Fibroblast of mammary gland (primary cell): Measurements from ENCODE around the gene CHRNA3.

ENCODE experiments used
- DNase-seq: peaks from one replicate; pipeline ENCODE4 v3.0.0-alpha.2; 2010; ENCODE audit warnings: low read depth
- H3K4me3 ChIP-seq: 2 replicates; pipeline ENCODE4 v1.5.1; 2011; ENCODE audit warnings: low read depth, mild to moderate bottlenecking, low read length, moderate library complexity; ENCODE audit not compliant: control insufficient read depth
- TF ChIP-seq, protein P1 (sequence below): conservative IDR thresholded peaks from 2 replicates; pipeline ENCODE4 v1.5.1; 2011; ENCODE audit warnings: low read depth, low read length, inconsistent platforms; ENCODE audit not compliant: control insufficient read depth, insufficient read depth

CHRNA3 gene

DNA sequence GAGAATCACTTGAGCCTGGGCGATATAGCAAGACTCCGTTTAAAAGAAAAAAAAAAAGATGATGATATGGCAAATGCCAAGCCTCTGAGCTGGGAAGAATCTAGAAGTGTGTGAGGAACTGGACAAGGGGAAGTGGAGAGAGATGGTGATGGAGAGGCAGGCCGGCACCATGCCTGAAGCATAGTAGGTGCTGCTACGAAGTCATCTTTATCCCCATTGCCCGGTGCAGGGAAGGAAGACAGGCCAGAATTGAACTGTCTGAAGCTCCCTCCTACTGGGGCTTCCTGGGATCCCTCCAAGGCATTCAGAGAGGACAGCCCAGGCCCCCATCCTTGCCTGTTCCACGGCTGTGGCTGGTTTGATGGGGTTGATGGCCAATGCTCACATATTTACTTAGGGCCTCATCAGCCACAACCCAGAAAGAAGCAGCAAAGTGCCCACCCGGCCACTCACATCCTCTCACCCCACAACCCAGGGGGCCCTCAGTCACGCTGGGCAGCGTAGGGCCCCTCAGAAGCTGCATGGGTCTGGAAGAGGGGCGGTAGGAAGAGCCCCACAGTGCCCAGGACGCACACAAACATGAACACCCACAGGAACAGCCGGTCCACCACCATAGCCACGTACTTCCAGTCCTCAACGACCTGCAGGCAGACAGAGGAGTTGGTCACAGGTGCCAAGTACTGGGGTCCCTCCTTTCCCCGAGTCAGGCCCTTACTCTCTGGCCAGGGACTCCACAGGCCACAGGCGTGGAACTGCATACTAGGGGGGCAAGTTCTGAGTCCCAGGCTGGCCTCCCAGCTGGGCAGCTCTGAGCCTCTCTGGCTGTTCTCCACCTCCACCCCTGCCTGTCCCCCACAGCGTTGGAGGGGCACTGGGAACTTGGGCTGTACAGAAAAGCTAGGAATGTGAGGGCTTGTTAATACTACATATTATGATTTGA is 4.1 kb upstream of the CHRNA3 start:
- no peak for DNase-seq

DNA sequence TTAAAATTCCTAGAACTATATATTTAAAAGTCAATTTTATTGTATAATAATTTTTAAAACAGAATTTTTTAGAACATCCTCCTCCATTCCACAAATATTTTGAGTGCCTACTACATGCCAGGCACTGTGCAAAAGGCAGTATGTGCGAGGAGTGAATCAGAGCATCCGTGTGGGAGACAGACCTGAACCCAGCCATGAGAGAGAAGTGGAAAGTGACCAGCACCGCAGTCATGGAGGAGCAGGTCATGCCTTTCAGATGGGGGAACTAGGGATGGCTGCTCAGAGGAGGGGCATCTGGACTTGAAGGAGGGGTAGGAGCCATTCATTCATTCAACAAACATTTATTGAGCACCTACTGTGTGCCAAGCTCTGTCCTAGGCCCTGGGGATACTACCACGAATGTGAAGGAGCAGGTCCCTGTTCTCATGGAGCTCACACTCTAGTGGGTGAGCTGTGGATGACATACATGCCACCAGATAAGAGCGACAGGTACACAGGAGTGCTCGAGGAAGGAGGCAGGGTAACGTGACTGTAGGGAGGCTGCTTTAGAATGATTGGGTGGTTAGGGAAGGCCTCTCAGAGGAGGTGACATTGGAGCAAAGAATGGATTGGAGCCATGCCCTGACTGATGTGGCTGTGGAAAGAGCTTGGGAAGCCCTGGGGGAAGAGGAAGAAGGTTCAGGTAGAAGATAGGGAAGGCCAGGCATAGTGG is 3.1 kb upstream of the CHRNA3 start:
- TF ChIP-seq, protein P1, sequence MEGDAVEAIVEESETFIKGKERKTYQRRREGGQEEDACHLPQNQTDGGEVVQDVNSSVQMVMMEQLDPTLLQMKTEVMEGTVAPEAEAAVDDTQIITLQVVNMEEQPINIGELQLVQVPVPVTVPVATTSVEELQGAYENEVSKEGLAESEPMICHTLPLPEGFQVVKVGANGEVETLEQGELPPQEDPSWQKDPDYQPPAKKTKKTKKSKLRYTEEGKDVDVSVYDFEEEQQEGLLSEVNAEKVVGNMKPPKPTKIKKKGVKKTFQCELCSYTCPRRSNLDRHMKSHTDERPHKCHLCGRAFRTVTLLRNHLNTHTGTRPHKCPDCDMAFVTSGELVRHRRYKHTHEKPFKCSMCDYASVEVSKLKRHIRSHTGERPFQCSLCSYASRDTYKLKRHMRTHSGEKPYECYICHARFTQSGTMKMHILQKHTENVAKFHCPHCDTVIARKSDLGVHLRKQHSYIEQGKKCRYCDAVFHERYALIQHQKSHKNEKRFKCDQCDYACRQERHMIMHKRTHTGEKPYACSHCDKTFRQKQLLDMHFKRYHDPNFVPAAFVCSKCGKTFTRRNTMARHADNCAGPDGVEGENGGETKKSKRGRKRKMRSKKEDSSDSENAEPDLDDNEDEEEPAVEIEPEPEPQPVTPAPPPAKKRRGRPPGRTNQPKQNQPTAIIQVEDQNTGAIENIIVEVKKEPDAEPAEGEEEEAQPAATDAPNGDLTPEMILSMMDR: no peak
- no peak overlapping the region for H3K4me3 ChIP-seq
- DNase-seq: no peak

More for the DNA sequence above, 4.1 kb upstream of the CHRNA3 start:
- H3K4me3 ChIP-seq: no peak overlapping the region
- TF ChIP-seq, protein P1: no peak

DNA sequence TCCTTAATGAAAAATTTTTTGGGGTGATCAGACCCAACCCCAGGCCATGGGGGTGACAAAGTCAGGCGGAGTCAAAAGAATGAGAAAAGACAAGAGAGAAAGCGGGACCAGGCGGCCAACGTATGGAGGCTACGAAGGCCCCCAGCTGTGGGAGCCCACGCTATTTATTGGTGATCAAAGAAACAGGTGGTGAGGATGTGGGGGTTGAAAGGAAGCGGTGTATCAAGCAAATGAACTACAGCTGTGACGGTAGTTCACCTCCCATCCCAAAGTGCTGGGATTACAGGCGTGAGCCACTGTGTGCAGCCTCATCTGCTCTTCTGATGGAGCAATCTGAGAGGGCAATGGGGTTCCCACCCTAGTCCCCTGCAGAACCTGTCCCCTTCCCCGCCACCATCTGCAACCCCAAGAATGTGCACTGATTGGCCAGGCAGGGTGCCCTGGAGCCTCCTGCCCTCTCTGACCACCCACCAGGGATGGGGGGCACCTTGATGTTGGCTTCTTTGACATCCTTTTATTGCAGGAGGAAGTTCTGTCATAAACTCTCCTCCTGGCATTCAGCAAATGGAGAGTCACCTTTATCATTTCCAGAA is 1.1 kb upstream of the CHRNA3 start:
- DNase-seq: no peak
- no peak overlapping the region for H3K4me3 ChIP-seq
- TF ChIP-seq, protein P1: no peak

DNA sequence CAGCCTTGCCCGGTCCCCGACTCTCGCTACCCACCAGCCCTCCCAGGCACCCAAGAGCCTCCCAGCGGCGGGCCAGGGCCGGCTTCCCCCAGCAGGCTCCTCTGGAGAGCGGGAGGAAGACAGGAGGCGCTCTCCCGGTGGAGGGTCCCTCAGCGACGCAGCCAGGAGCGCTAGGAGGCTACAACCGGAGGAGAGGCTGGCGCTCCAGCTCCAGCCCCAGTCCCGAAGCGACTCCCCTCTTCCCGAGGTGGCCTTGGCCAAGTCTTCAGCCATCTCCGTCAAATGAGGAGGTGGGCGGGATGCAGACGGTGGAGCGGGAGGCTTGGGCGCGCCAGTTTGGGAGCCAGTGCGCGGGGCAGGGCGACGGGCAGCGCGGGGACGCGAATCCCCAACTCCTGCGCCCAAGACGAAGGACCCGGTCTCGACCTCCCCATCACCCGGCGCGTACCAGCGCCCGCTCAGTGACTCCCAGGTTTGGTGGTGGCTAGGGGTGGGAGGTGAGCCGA is 722 bp downstream of the CHRNA3 start:
- H3K4me3 ChIP-seq: no peak overlapping the region
- no peak for DNase-seq
- TF ChIP-seq, protein P1: peak; percentile 1

DNA sequence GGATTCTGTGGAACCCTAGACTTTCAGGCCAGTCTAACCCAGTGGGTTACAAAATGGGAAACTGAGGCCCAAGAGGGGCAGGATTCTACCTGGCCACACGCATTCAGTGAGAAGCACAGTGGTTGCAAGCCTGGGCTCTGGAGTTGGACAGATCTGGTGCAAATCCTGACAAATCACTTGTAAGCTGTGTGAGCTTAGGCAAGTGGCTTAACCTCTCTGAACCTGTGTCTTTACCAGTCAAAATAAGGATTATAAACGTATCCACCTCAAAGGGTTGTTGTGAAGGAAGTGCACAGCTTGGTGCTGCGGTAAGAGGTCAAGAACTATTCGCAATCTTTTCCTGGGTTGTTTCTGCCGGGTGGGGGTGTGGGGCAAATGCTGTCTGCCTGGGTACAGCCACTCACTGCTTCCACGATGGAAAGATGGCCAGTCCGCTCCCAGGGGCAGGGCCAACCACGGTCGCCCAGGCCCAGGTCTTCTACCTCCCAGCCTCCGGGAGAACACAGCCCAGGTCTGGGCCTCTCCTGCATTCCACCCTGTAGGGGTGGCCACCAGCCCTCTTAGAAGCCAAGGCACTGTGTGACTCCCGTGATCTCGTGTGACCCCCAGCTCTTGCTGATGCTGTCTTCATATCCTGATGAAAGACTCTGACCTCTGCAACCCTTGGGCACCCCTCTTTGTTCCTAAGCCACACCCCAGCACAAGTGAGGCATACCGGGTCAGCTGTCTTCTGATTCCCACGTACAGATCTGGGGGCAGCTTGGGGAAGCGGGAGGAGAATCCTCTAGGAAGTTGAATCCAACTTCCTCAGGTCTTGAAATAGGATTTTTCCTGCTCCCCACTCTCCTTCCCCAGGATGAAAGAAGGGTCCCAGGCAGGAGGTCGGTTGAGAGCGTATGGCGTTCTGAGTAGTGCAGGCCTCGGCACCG is 1.5 kb downstream of the CHRNA3 start:
- no peak overlapping the region for H3K4me3 ChIP-seq
- no peak for DNase-seq
- TF ChIP-seq, protein P1: no peak
